ENCODE measurements around the gene ANTXR1. TPM values are rescaled to one million over a fixed set of nuclear protein-coding genes. Genes with fewer than 3 reads are reported as not detected.

The ANTXR1 gene
- total and polyA plus RNA-seq, 2 donors (not counting 3 experiments of a cell fraction or from before 2014, with no cell fraction given), result 4.2 to 17.3 TPM

DNA sequence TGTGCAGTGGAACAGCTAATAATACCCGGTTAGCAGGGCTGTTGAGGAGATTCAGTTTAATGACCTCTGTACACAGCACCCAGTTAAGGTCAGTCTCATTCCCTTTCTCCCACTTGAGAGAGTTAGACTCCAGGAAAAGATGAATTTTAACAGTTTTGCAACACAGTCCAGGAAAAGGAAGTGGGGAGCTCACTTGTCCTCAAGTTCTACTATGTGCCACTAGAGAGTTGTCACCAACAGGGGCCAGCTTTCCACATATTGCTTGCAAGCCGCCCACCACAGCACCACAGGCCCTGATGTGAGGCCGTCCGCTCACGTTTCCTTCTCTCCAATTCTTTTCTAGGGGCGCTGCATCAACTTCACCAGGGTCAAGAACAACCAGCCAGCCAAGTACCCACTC is 231.9 kb downstream of the ANTXR1 start:
- no peaks in the 10 kb centered on the region for H3K4me1 ChIP-seq (ENCODE audit: control insufficient read depth, extremely low read depth, insufficient read depth, low read length)
- no peaks in the 10 kb centered on the region for H3K79me2 ChIP-seq (ENCODE audit: control insufficient read depth, insufficient read depth, low read length)
- no TSS peak for BruUV-seq (replicated peaks)
- no peaks in the 10 kb centered on the region for H3K9me3 ChIP-seq (replicated peaks; ENCODE audit: control insufficient read depth, insufficient read depth, low read length)
- H2AFZ ChIP-seq (ENCODE audit: low read depth, low read length), result no peak overlapping the region
- H3K4me3 ChIP-seq (replicated peaks in 1 of 3; ENCODE audit: insufficient read depth in 1 of 3, low read depth in 1 of 3, low read length in 3 of 3), result no peak overlapping the region
- no peak overlapping the region for H3K4me2 ChIP-seq (ENCODE audit: insufficient read depth, low read length)
- DNase-seq (ENCODE audit: low read depth, low spot score) (no peak), FAIRE-seq (no peak)
- dilution Hi-C loops (cut with MboI; ENCODE audit: extremely low pct_ligation_motif_present, low sequenced_read_pairs) (no loop called here), intact Hi-C loops (cut with micrococcal nuclease) (no loop called here)
- no peak overlapping the region for H3K9ac ChIP-seq (replicated peaks; ENCODE audit: extremely low read depth, insufficient read depth, low read length)
- H3K27ac ChIP-seq (ENCODE audit: insufficient read depth, low read depth, low read length), result no peak overlapping the region
- CTCF ChIA-PET, result interaction anchor here (1.0 kb wide), 1 partner anchor 62 kb away, joined by 4 read pairs; no protein-coding TSS in a partner anchor
- no peaks in the 10 kb centered on the region for H3K9me1 ChIP-seq (replicated peaks; ENCODE audit: control insufficient read depth, extremely low read depth, insufficient read depth, low read length)
- H3K36me3 ChIP-seq (ENCODE audit: control insufficient read depth in 2 of 2, extremely low read depth in 1 of 2, insufficient read depth in 2 of 2, low read length in 2 of 2), result no peaks in the 10 kb centered on the region
- H4K20me1 ChIP-seq (replicated peaks; ENCODE audit: control insufficient read depth, extremely low read depth, insufficient read depth, low read length), result no peaks in the 10 kb centered on the region
- POLR2A ChIA-PET, result no interaction called here
- TF ChIP-seq POLR2A (IDR thresholded peaks at IDR 0.05; ENCODE audit: low read depth, low read length) (no peak), JUN (IDR thresholded peaks at IDR 0.05; ENCODE audit: borderline replicate concordance, insufficient read depth, insufficient read length, low read depth) (no peak), EZH2 (IDR thresholded peaks at IDR 0.05; ENCODE audit: borderline replicate concordance, low read depth, low read length, severe bottlenecking) (no peak), POLR2AphosphoS5 (IDR thresholded peaks at IDR 0.05; ENCODE audit: insufficient read depth, low read depth, low read length) (no peak), GATA2 (IDR thresholded peaks at IDR 0.05; ENCODE audit: insufficient read depth, insufficient read length, low read depth, low read length) (no peak), FOS (IDR thresholded peaks at IDR 0.05; ENCODE audit: borderline replicate concordance, insufficient read depth, low read length) (no peak), MYC (IDR thresholded peaks at IDR 0.05; ENCODE audit: low read depth, low read length) (no peak)
- TF ChIP-seq, protein P1, sequence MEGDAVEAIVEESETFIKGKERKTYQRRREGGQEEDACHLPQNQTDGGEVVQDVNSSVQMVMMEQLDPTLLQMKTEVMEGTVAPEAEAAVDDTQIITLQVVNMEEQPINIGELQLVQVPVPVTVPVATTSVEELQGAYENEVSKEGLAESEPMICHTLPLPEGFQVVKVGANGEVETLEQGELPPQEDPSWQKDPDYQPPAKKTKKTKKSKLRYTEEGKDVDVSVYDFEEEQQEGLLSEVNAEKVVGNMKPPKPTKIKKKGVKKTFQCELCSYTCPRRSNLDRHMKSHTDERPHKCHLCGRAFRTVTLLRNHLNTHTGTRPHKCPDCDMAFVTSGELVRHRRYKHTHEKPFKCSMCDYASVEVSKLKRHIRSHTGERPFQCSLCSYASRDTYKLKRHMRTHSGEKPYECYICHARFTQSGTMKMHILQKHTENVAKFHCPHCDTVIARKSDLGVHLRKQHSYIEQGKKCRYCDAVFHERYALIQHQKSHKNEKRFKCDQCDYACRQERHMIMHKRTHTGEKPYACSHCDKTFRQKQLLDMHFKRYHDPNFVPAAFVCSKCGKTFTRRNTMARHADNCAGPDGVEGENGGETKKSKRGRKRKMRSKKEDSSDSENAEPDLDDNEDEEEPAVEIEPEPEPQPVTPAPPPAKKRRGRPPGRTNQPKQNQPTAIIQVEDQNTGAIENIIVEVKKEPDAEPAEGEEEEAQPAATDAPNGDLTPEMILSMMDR (IDR thresholded peaks at IDR 0.05; ENCODE audit: extremely low read depth in 1 of 2, insufficient read depth in 1 of 2, low read depth in 1 of 2, low read length in 2 of 2), result no peak
- TF ChIP-seq, protein P2, sequence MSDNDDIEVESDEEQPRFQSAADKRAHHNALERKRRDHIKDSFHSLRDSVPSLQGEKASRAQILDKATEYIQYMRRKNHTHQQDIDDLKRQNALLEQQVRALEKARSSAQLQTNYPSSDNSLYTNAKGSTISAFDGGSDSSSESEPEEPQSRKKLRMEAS (IDR thresholded peaks at IDR 0.05; ENCODE audit: insufficient read depth, insufficient read length), result no peak
- no peaks in the 10 kb centered on the region for H3K27me3 ChIP-seq (ENCODE audit: control insufficient read depth in 2 of 2, insufficient read depth in 2 of 2, low read length in 2 of 2)
